GM19467 (cell line): Measurements from ENCODE around the gene FBXO15.

Source experiments
- ATAC-seq: cut with Tn5 transposase; IDR thresholded peaks from one replicate; pipeline ENCODE4 v1.9.1; 2021; ENCODE audit warnings: mild to moderate bottlenecking, moderate library complexity; ENCODE audit not compliant: unreplicated experiment

Gene FBXO15

DNA sequence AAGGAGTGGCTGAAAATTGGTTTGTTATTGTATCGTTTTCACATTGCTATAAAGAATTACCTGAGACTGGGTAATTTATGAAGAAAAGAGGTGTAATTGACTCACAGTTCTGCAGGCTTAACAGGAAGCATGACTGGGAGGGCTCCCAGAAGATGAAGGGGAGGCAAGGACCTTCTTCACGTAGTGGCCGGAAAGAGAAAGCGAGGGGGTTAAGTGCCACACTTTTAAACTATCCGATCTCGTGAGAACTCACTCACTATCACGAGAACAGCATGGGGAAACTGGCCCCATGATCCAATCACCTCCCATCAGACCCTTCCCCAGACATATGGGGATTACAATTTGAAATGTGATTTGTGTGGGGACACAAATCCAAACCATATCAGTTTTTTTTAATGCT is 81.6 kb downstream of the FBXO15 start:
- ATAC-seq: no peak

GRCh38 chr18:74065366-74065765 is 82.3 kb downstream of the FBXO15 start:
- no peak for ATAC-seq

- ATAC-seq: no peak
Measured at GRCh38 chr18:74064510-74064909, 83.1 kb downstream of the FBXO15 start.

DNA sequence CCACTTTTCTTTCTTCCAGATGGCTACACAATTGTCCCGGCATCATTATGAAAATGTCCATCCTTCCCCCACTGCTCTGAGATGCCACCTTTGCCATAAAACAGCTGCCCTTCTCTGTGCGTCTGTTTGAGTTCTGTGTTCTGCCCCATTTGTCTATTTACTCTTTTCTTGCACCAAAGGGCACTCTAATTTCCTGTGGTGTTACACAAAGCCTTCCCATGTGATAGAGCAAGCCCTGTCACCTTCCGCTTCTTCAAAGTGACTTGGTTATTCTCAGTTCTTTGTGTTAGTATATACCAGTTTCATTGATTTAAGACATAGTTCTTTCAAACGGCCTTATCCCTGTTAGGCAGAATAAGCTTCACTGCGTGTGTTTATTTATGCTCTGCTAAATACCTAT is 84.1 kb downstream of the FBXO15 start:
- no peak for ATAC-seq

- ATAC-seq: no peak
Measured at GRCh38 chr18:74063023-74063422, 84.6 kb downstream of the FBXO15 start.

DNA sequence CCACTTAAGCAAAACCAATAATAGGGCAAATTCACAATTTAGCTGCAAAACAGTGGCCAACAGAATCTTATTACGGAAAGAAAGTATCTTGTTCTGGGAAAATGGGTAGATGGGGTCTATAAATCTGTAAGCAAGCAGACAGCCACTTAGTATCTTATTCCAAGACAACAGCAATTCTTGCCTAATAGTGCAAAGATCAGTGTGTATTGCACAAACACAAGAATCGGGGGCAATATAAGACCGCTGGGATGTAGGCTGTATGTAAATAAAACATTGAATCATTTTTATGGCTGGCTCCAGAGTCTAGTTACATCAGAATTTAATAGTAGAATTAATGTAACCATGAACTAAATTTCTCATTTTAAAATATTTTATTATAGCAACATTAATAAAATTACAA is 85.6 kb downstream of the FBXO15 start:
- no peak for ATAC-seq

GRCh38 chr18:74060579-74060978 is 87.1 kb downstream of the FBXO15 start:
- ATAC-seq: no peak

- no peak for ATAC-seq
Measured at GRCh38 chr18:74050807-74051206, 96.8 kb downstream of the FBXO15 start.

DNA sequence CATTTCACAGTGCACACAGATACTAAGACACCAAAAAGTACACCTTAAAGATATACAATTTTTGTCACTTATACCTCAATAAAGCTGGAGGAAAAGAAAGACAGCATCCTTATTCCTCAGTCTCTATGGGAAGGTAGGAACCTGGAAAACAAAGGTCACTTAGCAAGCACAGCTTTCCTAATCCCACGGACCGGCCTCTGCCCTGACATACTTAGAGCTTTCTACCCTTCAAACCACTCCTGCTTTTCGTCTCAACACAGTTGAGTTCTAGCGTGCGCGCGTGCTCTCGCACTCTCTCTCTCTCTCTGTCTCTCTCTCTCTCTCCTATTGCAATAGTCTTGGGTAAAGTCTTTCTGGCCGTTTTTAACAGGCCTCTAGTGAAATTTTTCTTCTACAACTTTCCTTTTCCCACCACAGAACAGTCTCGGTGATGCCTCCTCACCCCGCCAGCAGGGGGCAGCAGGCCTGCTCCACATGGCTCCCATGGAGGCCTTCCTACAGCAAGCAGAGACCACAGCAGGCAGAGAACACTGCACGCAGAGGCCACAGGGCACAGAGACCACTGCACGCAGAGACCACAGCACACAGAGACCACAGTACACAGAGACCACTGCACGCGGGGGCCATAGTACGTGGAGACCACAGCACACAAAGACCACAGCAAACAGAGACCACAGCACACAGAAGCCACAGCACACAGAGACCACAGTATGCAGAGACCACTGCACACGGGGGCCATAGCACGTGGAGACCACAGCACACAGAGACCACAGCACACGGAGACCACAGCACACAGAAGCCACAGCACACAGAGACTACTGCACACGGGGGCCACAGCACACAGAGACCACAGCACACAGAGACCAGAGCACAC is 106.9 kb downstream of the FBXO15 start:
- ATAC-seq: peak; percentile 76

DNA sequence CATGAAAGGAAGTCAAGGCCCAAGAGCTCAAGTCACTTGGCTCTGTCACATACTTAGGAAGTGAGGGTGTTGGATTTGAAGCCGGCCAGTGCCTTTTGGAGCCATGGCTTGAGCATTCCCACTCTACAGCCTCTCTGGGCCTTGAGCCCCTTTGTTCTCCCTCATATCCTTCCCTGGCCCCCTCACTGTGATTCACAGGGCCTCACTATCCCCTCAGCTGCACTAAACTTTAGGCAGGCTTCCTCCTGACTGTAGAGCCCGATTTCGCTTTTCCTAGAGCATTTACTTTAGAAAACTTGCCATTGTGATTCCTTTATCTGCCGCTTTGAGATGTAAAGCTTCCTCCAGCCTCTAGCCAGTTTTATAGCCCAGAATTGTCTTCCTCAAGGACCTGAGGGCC is 107.6 kb downstream of the FBXO15 start:
- no peak for ATAC-seq

DNA sequence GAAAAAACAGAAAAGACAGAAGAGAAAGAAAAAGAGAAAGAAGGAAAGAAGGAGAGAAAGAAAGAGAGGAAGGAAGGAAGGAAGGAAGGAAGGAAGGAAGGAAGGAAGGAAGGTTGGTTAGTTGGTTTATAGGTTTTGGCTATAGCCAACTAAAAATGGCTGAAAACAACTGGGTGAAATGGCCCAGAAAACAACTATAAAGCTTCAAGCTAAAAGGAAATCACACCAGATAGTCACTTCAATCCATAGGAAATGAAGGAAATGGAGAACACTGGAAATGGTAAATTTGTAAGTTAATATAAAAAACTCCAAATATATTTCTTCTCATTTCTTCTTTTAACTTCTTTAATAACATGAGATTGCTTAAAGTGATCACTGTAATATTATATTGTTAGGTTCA is 118.5 kb downstream of the FBXO15 start:
- ATAC-seq: no peak
